Tibial nerve (tissue), 3 donors: ENCODE results near the gene LRRC10B.

ENCODE experiments used
- POLR2A ChIP-seq, 2 donors: fragments of 450-650 bp; IDR thresholded peaks; one replicate each; pipeline ENCODE4 v1.6.1; 2017; ENCODE audit warnings: antibody characterized with exemption in 2 of 2, mild to moderate bottlenecking in 2 of 2, moderate library complexity in 2 of 2
- TF ChIP-seq, protein P1 (sequence below), 5 experiments: fragments of 200-600 bp in 3 of 5; fragments of 450-650 bp in 2 of 5; sonication (generic) in 3 of 5; IDR thresholded peaks; one replicate each; pipeline ENCODE4 v1.5.1; 2016 to 2019; ENCODE audit warnings: antibody characterized with exemption in 5 of 5, mild to moderate bottlenecking in 3 of 5, moderate library complexity in 2 of 5

- TF ChIP-seq POLR2A (IDR thresholded peaks at IDR 0.05): no peak
- TF ChIP-seq, protein P1, sequence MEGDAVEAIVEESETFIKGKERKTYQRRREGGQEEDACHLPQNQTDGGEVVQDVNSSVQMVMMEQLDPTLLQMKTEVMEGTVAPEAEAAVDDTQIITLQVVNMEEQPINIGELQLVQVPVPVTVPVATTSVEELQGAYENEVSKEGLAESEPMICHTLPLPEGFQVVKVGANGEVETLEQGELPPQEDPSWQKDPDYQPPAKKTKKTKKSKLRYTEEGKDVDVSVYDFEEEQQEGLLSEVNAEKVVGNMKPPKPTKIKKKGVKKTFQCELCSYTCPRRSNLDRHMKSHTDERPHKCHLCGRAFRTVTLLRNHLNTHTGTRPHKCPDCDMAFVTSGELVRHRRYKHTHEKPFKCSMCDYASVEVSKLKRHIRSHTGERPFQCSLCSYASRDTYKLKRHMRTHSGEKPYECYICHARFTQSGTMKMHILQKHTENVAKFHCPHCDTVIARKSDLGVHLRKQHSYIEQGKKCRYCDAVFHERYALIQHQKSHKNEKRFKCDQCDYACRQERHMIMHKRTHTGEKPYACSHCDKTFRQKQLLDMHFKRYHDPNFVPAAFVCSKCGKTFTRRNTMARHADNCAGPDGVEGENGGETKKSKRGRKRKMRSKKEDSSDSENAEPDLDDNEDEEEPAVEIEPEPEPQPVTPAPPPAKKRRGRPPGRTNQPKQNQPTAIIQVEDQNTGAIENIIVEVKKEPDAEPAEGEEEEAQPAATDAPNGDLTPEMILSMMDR (IDR thresholded peaks at IDR 0.05): no peak
Observed at GRCh38 chr11:61543606-61544306, 35.2 kb downstream of the LRRC10B start.
